HG03342 (cell line): Measurements from ENCODE around the gene MAP1LC3B2.
"Not testable (repeated sequence)": the region's sequence is repeated elsewhere in the genome, so short reads cannot be mapped to it uniquely, and the experiment has no call there.

ENCODE experiments used
- ATAC-seq: cut with Tn5 transposase; IDR thresholded peaks from one replicate; pipeline ENCODE4 v1.9.1; 2021; ENCODE audit warnings: mild to moderate bottlenecking, moderate library complexity; ENCODE audit not compliant: unreplicated experiment

MAP1LC3B2 gene

GRCh38 chr12:116556964-116557698 lies 2.0 kb upstream of the MAP1LC3B2 start:
- ATAC-seq, result no peak

- no peak for ATAC-seq
Measured at GRCh38 chr12:116558280-116559161, 660 bp upstream of the MAP1LC3B2 start.

- no peak for ATAC-seq
Measured at GRCh38 chr12:116561181-116561821, 2.1 kb downstream of the MAP1LC3B2 start.

DNA sequence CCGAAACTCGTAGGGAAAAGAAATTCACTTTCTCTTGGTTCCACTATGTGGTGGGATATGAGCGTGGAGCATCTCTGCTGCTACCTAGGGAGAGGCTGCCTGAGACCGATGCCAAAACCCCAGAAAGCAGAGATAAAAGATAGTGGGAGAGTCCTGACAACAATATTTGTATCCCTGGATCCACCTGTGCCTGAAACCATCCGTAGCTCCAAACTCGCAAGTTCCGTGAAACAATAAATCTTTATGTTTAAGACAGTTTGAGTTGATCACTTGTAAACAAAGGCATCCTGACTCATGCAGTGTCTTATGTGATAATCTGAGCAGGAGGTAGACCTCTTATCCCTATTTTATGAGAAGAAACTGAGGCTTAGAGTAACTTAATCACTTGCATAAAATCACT lies 2.9 kb downstream of the MAP1LC3B2 start:
- ATAC-seq, result no peak

DNA sequence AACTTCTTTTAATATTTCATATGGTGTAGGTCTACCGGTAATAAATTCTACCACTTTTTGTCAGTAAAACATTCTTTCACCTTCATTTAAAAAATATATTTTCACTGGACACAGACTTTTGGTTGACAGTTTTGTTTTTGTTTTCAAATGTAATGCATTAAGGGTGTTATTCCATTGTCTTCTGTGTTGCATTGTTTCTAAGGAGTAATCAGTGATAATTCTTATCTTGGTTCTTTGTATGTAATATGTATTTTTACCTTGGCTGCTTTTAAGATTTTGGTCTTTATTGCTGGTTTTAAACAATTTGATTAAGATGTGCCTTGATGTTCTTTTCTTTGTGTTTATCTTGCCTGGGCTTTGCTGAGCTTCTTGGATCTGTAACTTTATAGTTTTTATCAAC lies 4.1 kb downstream of the MAP1LC3B2 start:
- ATAC-seq, result no peak

DNA sequence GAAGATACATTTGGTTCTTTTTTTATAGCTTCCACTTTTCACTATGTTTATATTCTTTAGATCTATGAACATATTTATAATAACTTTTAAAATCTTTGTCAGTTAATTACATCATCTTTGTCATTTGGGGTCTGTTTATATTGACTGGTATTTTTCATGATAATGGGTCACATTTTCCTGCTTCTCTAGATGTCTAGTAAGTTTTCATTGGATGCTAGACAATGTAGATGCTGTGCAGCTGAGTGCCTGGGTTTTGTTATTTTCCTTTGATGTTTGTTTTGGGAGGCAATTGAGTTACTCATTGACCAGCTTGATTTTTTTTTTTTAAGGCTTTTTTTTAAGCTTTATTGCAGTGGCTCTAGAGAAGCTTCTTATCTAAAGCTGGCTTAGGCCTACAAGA lies 4.9 kb downstream of the MAP1LC3B2 start:
- ATAC-seq, result no peak

DNA sequence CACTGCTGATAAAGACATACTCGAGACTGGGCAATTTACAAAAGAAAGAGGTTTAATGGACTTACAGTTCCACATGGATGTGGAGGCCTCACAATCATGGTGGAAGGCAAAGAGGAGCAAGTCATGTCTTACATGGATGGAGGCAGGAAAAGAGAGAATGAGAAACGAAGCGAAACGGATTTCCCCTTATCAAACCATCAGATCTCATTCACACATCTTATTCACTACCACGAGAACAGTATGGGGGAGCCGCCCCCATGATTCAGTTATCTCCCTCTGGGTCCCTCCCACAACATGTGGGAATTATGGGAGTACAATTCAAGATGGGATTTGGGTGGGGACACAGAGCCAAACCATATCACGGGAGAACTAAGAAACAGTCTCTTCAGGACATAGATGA lies 6.0 kb downstream of the MAP1LC3B2 start:
- not testable (repeated sequence) for ATAC-seq

DNA sequence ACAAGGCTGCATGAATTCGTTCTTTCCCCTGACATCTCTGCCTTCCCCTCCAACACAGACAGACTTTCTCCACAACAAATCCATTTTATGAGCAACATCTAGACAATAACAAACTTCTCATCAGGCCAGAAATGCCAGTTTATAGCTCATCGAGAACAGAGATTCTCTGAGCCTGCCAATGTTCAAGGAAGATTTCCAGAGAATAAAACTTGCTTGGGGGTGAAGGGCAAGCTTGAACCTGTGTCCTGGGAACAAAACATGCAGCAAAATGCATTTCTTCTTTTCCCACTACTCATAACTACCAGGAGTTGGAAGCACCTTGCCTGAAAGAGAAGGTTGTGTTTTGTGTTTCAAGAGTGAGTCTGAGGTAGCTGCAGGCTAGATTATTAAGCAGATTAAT lies 6.8 kb downstream of the MAP1LC3B2 start:
- no peak for ATAC-seq

DNA sequence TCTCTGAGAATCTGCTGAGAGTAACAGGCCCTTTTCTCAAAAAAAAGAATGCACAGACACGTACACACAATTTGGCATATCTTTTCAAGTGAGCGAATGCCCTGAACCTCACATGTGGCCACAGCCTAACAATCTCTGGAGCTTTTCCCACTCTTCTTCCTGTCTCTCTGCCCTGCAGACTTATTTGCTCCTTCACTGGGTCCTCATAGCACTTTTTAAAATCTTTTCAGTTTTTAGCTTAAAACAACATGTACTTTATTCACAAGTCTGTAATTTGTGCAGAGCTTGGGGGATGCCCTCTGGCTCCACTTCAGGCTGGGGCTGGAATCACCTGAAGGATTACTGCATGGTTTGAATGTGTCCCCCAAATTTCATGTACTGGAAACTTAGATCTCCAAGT lies 9.0 kb downstream of the MAP1LC3B2 start:
- no peak for ATAC-seq

GRCh38 chr12:116571089-116571488 lies 11.9 kb downstream of the MAP1LC3B2 start:
- ATAC-seq, result no peak

DNA sequence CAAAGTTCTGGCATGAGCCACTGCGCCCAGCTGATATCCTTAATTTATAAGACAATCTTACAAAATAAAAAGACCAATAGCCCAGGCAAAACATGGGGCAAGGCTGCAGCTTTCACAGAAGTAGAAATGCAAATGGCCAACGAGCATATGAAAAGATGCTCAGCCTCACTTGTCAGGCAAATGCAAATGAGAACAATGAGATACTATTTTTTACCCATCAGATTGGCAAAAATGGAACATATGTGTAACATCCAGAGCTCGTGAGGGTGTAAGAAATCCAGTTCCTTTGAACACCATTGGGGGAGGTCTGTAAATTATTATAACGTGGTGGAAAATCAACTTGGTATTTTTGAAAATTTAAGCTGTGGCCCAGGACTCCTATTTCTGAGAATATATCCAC lies 14.6 kb downstream of the MAP1LC3B2 start:
- ATAC-seq, result no peak

- not testable (repeated sequence) for ATAC-seq
Measured at GRCh38 chr12:116575754-116576153, 16.6 kb downstream of the MAP1LC3B2 start.

DNA sequence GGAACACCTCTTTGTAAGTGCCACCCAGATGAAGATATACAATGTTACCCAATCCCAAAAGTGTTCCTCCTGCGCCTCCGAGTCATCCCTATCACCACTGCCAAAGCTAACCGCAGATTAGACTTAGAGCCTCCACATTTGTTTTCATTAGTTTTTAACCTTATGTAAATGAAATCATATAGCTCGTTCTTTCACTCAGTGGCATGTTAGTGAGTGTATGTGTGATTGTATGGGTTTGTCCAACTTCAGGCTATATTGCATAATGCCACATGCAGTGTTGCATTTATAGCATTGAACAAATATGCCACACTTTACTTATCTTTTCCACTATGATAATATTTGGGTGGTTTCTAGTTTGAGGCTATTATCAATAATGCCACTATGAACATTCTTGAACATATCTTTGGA lies 18.0 kb downstream of the MAP1LC3B2 start:
- no peak for ATAC-seq

- no peak for ATAC-seq
Measured at GRCh38 chr12:116578051-116578450, 18.9 kb downstream of the MAP1LC3B2 start.

- no peak for ATAC-seq
Measured at GRCh38 chr12:116582610-116583009, 23.4 kb downstream of the MAP1LC3B2 start.

GRCh38 chr12:116583129-116583694 lies 24.0 kb downstream of the MAP1LC3B2 start:
- no peak for ATAC-seq

- ATAC-seq, result no peak
Measured at GRCh38 chr12:116587270-116587669, 28.1 kb downstream of the MAP1LC3B2 start.

GRCh38 chr12:116588390-116589028 lies 29.3 kb downstream of the MAP1LC3B2 start:
- no peak for ATAC-seq

DNA sequence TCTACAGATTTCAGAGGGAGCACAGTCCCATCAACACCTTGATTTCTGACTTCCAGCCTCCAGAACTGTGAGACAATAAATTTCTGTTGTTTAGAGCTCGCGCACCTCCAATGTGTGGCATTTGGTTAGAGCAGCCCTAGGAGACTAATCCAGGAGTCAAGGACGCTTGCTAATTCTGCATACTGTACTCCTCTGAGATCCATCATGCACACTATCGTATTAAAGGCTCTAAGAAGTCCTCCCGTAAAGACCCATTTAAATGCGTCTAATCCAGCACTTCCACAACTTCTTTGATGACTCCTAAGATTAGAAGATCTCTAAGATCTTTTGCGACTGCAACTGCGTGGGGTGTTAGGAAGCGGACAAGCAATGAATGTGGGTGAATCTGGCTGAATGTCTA lies 30.4 kb downstream of the MAP1LC3B2 start:
- no peak for ATAC-seq

DNA sequence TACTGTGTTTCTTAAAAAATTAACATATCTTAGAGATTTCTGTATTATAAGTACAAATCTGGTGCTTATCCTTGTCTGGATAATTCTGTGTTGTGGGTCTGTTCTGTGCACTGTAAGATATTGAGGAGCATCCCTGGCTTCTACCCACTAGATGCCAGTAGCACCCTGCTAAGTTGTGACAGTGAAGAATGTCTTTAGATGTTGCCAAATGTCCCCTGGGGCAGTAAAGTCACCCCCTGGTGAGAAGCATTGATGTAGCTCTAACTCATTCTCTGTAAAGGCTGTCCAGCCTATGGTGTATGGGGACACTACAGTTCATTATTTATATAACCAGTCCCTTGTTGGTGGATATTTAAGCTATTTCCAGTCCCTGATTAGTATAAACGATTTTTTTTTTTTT lies 31.4 kb downstream of the MAP1LC3B2 start:
- ATAC-seq, result no peak
